GM19372 (cell line): ENCODE measurements around the gene IGDCC3.

Experiments
- ATAC-seq: cut with Tn5 transposase; IDR thresholded peaks from one replicate; pipeline ENCODE4 v1.9.1; 2021; ENCODE audit warnings: mild to moderate bottlenecking, low read depth, moderate library complexity; ENCODE audit not compliant: unreplicated experiment

Gene IGDCC3

DNA sequence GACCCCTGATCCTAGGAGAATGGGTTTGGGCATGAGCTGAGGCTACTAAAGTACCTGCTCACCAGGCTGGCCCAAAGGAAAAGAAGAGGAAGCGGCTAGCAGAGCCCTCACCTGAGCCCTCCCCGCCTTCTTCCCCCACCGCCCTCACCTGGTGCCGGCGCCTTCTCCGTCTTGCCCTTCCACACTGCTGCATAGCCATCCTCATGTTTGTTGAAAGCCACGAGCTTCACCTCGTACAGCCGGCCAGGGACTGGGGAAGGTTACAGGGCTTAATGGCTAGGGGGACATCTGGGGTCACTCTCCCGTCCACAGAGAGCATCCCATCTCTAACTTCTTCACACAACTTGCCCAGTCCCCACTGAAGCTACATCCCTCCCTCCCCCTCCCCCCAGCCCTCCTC lies 13.9 kb upstream of the IGDCC3 start:
- no peak for ATAC-seq

DNA sequence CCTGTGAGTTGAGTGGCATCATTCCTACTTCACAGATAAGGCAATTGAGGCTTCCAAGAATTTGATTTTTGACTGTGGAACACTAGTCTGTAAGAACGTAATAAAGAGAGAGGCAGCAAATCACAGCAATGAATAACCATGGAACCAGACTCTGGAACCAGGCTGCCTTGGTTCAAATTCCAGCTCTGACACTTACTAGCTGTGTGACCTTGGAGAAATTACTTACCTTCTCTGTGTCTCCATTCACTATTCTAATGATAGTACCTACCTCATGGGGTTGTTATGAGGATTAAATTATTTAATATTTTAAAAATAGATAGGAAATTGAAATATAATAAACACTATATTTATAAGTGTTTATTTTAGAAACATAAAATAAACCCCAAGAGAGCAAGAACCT lies 12.6 kb upstream of the IGDCC3 start:
- ATAC-seq, result no peak

DNA sequence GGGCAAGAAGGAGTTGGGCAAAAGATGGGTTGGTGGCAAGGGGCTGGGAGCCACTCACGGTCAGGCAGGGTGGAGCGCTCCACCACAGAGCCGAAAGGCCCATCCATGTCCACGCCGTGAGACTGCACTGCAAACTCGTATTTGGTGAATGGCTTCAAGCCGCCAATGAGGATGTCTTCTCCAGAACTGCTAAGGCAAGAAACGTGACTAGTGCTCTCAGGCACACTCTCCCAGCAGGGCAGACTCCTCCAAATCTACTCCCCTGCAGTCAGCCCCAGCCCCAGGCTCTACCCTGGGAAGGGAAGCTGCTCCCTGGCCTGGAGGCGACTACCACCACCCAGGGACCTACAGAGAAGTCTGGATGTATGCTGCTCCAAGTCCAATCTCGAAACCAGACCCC lies 11.4 kb upstream of the IGDCC3 start:
- ATAC-seq, result no peak

DNA sequence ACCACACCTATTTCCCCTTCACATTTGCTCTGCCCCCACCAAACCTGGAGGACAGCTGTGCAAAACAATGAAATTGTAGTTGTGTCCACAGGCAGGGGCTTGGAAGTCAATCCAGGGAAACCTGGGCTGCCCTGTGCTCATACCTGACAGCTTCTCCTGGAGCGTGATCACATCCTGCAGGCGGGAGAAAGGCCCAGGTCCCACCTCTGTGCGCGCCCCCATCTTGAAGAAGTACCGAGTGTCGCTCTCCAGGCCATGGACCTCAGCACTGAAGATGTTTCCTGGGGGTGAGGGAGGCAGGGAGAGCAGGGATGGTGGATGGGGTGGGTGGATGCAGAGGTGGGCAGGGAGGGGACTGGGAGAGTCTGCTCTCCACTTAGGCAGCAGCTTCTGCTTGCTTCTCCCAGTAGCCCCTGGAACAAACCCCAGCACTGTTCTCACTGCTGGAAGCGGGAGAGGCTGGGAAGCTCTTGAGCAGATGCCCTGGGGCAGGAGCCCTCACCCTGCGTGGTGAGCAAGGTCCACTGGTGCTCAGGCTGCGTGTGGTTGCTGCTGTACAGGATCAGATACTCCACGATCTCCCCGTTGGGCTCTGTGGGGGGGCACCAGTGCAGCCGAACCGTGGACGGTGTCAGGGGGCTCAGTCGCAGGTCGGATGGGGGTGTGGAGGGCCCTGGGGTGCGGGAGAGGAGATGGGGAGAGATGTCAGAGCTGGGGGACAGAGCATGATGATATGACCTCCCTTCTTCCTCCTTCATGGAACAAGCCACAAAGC lies 10.7 kb upstream of the IGDCC3 start:
- no peak for ATAC-seq

DNA sequence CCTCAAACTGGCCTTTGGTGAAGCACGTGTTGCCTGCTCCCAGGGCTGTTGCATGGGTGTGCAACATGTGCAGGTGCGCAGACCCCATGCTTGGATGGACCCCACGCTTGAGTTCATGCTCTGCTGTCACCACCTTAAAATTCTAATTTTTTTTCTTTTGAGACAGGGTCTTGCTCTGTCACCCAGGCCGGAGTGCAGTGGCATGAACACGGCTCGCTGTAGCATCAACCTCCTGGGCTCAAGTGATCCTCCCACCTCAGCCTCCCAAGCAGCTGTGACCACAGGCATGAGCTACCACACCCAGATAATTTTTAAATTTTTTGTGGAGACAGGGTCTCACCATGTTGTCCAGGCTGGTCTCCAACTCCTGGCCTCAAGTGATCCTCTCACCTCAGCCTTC lies 9.1 kb upstream of the IGDCC3 start:
- no peak for ATAC-seq

DNA sequence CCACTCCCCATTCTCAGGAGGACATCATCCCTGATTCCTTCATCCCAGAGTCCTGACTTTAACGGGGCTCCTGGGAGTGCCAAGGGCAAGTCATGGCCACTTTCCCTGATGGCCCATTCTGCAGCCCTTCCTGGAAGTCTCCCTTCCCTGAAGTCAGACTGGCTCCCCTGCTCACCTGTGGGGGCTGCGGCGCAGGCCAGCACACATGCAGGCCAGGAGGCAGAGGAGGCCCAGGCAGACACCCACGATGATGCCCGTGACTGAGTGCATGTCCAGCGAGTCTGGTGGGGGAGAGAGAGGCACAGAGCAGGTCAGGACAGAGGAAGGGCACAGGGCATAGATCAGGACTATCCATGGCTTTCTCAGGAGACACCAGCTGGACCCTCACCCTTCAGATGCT lies 8.6 kb upstream of the IGDCC3 start:
- ATAC-seq, result no peak

DNA sequence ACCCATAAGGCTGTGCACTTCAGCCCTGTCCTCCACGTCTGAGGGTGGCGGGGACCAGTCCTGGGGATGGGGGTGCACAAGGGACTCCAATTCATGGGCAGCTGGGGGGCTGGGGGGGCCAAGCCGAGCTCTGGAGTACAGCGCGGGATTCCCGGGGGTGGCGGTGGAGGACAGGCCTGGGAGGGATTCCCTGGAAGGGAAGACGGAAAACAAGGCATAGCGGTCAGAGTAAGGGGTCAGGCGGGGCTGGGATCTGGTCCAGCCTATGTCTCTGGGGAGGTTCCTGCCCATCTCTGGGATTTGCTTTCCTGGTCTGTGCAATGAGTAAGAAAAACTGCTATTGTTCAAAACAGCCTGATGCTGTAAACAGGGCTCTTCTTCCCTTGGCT lies 8.1 kb upstream of the IGDCC3 start:
- ATAC-seq, result no peak

DNA sequence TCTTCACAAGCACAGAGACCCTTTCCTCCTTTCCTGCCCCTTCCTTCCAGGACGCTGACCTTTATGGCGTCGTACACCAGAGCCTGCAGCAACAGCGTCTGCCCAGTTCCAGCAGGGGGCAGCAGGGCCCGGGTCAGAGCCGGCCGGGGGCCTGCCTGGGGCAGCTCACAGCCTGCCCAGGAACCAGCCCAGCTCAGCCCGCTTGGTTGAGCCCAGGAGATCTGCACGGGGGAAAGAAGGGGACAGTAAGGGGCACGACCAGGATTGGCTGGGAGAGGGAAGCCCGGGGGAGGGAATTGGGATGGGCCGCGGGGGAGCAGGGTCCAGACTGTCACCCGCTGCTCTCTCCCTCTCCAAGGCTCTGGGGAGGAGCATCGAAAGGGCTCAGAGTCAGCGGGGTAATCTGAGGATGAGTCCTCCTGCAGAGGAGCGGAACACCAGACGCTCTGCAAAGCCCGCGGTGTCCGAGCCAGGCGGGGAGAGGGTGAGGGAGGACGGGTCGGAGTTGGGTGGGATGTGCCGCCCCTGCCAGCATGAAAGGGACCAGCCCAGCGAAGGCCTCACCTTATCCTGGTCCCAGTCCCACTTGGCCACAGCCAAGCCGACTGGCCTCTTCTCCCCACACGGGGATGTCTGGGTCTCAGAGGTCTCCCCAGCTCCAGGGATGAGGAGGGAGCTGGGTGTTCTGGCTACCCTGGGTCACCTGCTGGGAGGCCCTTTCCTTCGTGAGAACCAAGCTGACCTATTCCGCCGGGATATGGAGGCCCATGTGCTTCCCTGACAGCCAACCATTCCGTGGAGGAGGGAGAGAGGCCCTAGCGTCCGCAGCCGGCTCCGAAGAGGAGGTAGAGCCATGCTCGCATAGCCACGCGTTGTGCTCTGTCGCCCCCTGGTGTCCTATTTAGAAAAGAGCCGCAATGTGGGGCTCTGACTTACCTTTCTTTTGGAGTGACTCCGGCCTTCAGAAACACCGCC lies 7.4 kb upstream of the IGDCC3 start:
- ATAC-seq, result peak; percentile 62

DNA sequence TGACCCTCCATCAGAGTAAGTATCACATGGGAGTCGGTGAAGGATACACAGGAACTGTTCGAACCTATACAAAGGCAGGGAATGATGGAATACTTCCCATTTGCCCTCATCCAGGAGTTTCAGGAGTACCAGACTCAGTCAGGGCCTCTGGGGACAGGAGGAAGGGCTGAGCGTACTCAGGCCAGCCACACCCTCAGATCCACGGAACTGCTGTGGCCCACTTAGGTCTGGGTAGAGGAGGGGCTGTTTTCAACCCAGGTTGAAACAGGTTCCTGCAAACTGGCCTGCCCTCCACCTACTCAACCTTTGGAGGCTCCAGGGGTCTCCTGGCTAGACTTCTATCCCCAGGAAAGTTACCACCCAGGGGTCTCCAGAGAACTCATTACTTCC lies 6.7 kb upstream of the IGDCC3 start:
- peak; percentile 15 for ATAC-seq

DNA sequence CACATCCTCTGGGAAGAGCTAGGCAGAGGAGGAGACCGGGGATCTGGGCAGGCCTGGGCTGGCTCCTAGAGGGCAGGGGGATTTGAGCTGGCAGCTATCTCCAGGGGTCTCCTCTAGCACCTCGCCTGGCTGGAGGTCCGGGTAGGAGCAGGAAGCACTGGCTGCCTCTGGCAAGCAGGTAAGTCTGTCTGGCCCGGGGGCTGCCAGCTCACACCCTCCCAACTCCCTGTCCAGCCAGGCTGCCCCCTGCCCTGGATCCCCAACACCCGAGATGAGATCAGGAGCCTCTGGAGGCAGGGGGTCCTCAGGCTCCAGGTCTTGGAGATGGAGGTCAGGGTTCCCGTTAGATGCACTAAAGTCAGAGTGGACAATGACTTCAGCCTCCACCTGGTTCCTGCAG lies 6.2 kb upstream of the IGDCC3 start:
- no peak for ATAC-seq

DNA sequence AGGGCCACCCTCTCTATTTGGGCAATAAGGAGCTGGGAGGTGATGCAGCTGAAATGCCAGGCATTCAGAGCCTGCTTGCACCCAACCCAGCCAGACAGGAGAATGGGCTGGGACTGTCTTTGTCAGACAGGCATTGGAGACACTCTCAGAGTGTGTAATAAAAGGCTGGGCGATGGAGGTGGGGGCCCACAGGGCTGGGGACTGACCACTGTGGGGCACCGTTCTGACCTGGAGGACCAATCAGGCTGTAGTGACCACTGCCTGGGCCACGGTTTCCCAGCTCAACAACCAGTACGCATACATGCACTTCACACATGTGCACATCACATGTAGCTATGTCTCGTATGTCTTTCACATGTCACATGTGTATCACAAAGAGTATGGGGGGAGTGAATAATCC lies 5.7 kb upstream of the IGDCC3 start:
- no peak for ATAC-seq

DNA sequence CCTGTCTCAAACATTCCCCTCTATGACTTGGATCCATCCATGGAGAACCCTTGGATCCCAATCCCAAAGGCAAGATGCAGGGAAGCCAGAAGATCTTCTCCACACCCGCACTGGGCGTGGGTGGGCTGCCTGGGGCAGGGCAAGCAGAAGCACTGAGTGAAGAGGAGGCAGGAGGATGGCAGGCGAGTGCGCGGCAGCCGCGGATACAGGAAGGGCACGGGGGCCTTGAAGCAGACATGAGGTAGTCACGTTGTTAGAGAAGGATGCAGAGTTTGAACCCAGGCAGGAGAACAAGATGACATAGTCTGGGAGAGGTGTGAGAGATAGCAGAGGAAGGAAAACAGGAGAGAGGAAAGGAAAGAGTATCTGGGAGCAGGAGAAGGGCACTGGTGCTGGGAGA lies 5.1 kb upstream of the IGDCC3 start:
- no peak for ATAC-seq

DNA sequence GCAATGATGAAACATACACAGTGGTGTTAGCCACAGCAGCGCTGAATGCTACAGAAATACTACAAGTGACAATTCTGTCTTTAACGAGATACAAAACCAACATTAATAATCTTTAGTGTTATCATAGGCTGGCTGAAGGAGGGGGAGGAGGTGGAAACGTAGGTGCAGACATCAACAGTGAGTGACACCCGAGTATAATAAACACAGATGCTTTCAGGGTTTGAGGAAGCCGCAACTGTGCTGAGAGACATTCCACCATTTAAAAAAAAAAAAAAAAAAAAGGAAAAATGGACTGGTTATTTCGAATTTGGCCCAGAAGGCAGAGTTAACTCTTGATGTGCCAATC lies 4.3 kb upstream of the IGDCC3 start:
- no peak for ATAC-seq

DNA sequence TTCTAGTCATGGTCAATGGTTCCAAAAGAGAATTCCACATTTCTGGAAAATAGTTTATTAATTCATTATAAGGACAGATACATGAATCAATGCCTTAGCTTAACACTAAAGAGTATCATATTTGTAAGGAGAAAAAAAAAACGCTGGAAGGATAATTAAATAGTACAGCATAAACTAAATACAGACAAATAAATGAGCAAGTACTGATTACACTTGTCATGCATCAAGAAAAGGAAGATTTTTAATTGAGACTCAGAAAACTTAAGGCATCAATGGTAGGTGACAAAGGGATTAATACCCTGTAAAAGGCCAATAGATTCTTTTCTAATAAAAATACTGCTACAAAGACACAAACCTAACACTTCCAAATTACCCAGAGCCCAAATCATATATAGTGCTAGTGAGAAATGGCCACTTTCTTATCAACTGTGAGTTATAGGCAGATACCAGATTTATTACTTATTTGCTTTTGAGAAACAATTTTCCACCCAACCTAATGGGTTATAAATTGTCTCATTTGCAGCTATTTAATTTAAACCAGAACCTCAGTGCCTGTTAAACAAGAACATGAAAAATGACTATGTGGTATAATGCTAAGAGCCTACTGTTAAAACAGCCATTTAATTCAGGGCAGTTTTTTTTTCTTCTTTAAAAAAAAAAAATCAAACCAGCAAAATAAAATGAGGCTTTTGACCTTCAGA lies 3.8 kb upstream of the IGDCC3 start:
- ATAC-seq, result no peak

DNA sequence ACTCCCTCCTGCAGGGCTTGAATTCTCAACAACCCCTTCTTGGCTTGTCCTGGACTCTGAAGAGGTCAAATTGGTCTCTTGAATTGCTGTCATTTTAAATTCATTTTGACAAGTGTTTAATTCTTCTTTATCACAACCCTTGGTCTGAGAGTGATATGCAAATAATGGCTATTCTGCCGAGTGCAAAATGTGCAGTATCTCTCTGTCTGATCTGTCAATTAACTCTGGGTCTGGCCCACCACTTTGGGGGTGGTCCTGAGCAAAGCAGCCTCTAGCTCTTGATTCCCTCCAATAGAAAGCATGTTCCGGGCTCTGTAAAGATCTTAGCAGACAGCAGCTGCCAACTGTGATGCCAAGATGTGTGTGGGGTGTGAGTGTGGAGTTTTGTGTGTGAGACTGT lies 2.2 kb upstream of the IGDCC3 start:
- ATAC-seq, result no peak

DNA sequence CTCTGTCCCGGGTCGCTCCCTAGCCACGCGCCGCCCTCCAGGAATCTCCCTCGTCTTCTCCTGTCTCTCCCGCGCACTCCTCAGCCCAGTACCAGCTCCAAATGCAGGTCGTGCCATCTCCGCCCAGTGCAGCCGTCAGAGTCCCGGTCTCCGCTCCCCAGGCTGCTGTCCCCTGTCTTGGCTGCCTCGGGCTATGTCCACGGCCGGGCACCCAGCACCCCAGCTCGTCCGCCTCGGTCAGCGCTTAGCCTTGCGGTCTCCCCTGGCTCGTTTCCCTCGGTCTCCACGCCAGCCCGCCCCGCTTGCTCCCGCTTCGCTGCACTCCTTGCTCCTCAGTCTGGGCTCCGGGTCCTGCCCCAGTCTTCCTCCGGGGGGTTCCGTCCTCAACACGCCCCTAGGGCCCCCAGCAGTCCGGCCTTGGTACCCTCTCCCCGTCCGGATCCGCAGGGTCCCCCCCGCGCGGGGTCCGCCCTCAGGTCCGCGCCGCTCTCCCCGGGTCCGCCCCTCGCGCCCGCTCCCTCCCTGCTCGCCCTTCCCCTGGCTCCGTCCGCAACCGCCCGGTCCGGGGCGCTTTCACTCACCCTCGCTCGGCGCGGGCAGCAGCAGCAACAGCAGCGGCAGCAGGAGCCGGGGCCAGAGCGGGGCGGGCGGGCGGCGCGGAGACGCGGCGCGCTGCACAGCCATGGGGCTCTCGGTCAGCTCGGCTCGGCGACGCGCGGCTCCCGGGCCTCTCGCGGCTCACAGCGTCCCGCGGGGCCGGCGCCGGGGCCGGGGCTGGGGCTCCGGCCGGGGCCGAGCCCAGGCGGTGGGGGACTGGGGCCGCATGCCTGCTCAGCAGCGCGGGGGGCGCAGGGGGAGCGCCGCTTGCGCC lies 462 bp downstream of the IGDCC3 start:
- no peak for ATAC-seq

DNA sequence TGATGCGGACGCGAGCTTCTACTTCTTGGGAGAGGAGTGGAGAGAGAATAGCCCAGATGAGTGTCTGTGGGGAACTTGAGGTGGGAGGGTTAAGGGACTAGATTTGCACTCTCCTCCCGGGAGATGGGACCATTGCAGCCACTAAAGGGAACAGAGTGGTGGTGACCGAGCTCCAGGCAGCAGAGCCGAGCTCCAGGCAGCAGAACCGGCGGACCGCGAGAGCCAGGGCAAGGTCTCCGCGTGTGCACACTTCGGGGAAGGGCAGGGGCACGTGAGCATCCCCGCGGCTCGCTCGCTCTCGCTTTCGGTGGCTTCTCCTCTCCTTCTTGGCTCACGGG lies 1.1 kb downstream of the IGDCC3 start:
- ATAC-seq, result no peak

DNA sequence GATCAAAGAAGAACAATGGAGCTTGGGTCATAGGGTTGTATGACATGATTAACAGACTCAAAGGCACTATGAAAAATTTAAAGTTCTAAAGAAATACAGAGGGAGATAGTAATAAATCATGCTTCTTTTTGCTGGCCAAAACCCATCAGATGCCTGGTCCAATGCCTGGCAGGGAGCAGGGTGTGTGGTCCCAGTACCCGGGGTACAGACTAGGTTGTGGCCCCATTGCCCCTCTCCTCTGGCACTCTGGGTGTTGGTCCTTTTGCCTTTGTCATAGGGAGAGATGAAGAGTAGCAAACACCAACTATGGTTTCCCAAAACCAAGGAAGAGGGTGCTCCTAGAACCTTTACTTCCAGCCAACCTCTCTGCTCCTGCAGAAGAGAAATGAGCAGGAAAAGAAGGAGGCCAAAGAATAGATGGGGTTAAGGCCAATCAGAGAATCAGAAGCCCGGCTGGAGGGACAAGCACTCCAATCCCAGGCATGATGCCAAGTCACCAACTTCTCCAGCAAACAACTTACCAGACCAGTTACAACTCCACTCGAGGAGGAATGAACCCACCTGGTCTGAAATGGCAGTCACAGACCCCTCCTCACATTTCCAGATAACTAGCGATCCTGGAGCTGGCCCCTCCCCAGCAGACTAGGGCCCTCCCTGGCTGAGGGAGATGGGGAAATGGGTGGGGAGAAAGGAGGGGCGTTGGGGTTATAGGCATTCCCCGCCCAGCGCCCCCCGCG lies 1.8 kb downstream of the IGDCC3 start:
- no peak for ATAC-seq

DNA sequence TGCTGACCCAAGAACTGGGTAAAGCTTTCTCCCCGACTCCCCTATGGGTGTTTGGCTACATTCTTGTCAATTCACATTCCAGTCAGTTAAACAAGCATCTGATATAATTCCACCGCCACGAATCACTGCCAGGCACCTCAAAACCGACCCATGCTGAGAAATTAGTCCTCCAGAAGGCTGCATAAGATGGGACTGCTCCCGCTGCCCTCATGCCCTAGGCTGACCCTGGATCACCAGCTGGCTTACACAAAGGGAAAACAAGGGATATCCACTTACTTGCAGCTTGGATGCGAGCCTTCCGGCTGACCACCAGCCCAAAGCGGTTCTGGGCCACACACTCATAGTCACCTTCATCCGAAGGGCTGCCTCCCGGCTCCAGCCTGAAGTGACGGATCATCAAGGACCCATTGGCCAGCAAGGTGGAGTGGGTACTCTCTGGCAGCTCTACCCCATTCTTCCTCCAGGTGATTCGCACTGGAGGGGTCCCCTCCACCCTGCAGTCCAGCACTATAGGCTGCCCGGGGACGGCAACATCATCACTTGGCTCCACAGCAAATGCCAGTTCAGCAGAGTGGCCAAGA lies 2.9 kb downstream of the IGDCC3 start:
- no peak for ATAC-seq
